ENCODE measurements around the gene SPSB4. TPM values are rescaled to one million over a fixed set of nuclear protein-coding genes. Genes with fewer than 3 reads are reported as not detected.

SPSB4 gene
- total RNA-seq, 3 donors from 2014 or later, result 1.3 TPM; not detected in 2

GRCh38 chr3:141153679-141153966 lies 102.5 kb downstream of the SPSB4 start:
- Histone ChIP-seq H3K27ac (no peak overlapping the region), H3K4me1 (no peaks in the 10 kb centered on the region), H3K4me3 (no peak overlapping the region), H3K9me3 (peaks cover 0 to 4% of the 10 kb centered on the region in 2 donors), H3K27me3 (no peaks in the 10 kb centered on the region), H3K36me3 (no peaks in the 10 kb centered on the region)
- no peak for DNase-seq (ENCODE audit: low spot score in 2 of 2)
- TF ChIP-seq POLR2AphosphoS5 (IDR thresholded peaks at IDR 0.05), result no peak
- TF ChIP-seq CTCF (IDR thresholded peaks at IDR 0.05), result no peak
- TF ChIP-seq POLR2A (IDR thresholded peaks at IDR 0.05), result no peak
- intact Hi-C loops (cut with DNase I; ENCODE audit: low total_unique reads), result no loop called here

- intact Hi-C loops (cut with DNase I; ENCODE audit: low total_unique reads), result no loop called here
- TF ChIP-seq CTCF (IDR thresholded peaks at IDR 0.05) (no peak), POLR2A (IDR thresholded peaks at IDR 0.05) (no peak), POLR2AphosphoS5 (IDR thresholded peaks at IDR 0.05) (no peak)
- H3K36me3 ChIP-seq, result no peaks in the 10 kb centered on the region
- no peak overlapping the region for H3K27ac ChIP-seq
- no peak for DNase-seq (ENCODE audit: low spot score in 2 of 2)
- H3K27me3 ChIP-seq, result no peaks in the 10 kb centered on the region
- peaks cover 17 to 22% of the 10 kb centered on the region in 2 donors for H3K9me3 ChIP-seq
- H3K4me1 ChIP-seq, result no peaks in the 10 kb centered on the region
- no peak overlapping the region for H3K4me3 ChIP-seq
Measured at GRCh38 chr3:141164852-141165251, 113.7 kb downstream of the SPSB4 start.

GRCh38 chr3:141167681-141168080 lies 116.5 kb downstream of the SPSB4 start:
- no peaks in the 10 kb centered on the region for H3K4me1 ChIP-seq
- no peak overlapping the region for H3K27ac ChIP-seq
- no peak for DNase-seq (ENCODE audit: low spot score in 2 of 2)
- TF ChIP-seq CTCF (IDR thresholded peaks at IDR 0.05) (no peak), POLR2A (IDR thresholded peaks at IDR 0.05) (no peak), POLR2AphosphoS5 (IDR thresholded peaks at IDR 0.05) (no peak)
- intact Hi-C loops (cut with DNase I; ENCODE audit: low total_unique reads), result no loop called here
- no peaks in the 10 kb centered on the region for H3K36me3 ChIP-seq
- H3K9me3 ChIP-seq, result peaks cover 0 to 9% of the 10 kb centered on the region in 2 donors
- H3K4me3 ChIP-seq, result no peak overlapping the region
- H3K27me3 ChIP-seq, result no peaks in the 10 kb centered on the region

- Histone ChIP-seq H3K27me3 (no peaks in the 10 kb centered on the region), H3K4me1 (no peaks in the 10 kb centered on the region), H3K9me3 (peaks cover 0 to 9% of the 10 kb centered on the region in 2 donors), H3K36me3 (no peaks in the 10 kb centered on the region), H3K4me3 (no peak overlapping the region), H3K27ac (no peak overlapping the region)
- TF ChIP-seq CTCF (IDR thresholded peaks at IDR 0.05) (no peak), POLR2A (IDR thresholded peaks at IDR 0.05) (no peak), POLR2AphosphoS5 (IDR thresholded peaks at IDR 0.05) (no peak)
- DNase-seq (ENCODE audit: low spot score in 2 of 2), result no peak
- intact Hi-C loops (cut with DNase I; ENCODE audit: low total_unique reads), result no loop called here
Measured at GRCh38 chr3:141170678-141171295, 119.6 kb downstream of the SPSB4 start.

- no peak for DNase-seq (ENCODE audit: low spot score in 2 of 2)
- Histone ChIP-seq H3K4me1 (no peaks in the 10 kb centered on the region), H3K9me3 (no peaks in the 10 kb centered on the region), H3K36me3 (no peaks in the 10 kb centered on the region), H3K4me3 (no peak overlapping the region), H3K27me3 (no peaks in the 10 kb centered on the region), H3K27ac (no peak overlapping the region)
- TF ChIP-seq POLR2A (IDR thresholded peaks at IDR 0.05), result no peak
- no peak for TF ChIP-seq POLR2AphosphoS5 (IDR thresholded peaks at IDR 0.05)
- no peak for TF ChIP-seq CTCF (IDR thresholded peaks at IDR 0.05)
- intact Hi-C loops (cut with DNase I; ENCODE audit: low total_unique reads), result no loop called here
Measured at GRCh38 chr3:141174674-141175073, 123.5 kb downstream of the SPSB4 start.
